Activated CD8-positive, alpha-beta memory T cell treated with anti-CD3 and anti-CD28 coated beads, Interleukin-2, amount 50 U/mL, for 4 hours (primary cell): ENCODE results near the gene MUC6.

Experiments used
- DNase-seq: peaks from one replicate; pipeline ENCODE4 v3.0.0-alpha.2; 2020

MUC6 gene

GRCh38 chr11:1006762-1007161 is 29.8 kb downstream of the MUC6 start:
- no peak for DNase-seq

GRCh38 chr11:1005928-1006327 is 30.6 kb downstream of the MUC6 start:
- no peak for DNase-seq

- DNase-seq = no peak
Measured at GRCh38 chr11:1003159-1003558, 33.4 kb downstream of the MUC6 start.

GRCh38 chr11:1002406-1002984 is 34.0 kb downstream of the MUC6 start:
- no peak for DNase-seq

- DNase-seq = no peak
Measured at GRCh38 chr11:1001617-1002405, 34.7 kb downstream of the MUC6 start.

GRCh38 chr11:1000357-1001278 is 35.9 kb downstream of the MUC6 start:
- DNase-seq = no peak

GRCh38 chr11:999009-999408 is 37.5 kb downstream of the MUC6 start:
- DNase-seq = no peak

- no peak for DNase-seq
Measured at GRCh38 chr11:997907-998306, 38.6 kb downstream of the MUC6 start.

GRCh38 chr11:996681-997080 is 39.8 kb downstream of the MUC6 start:
- no peak for DNase-seq

- no peak for DNase-seq
Measured at GRCh38 chr11:995752-996420, 40.6 kb downstream of the MUC6 start.

GRCh38 chr11:995044-995751 is 41.3 kb downstream of the MUC6 start:
- no peak for DNase-seq

GRCh38 chr11:993632-994167 is 42.8 kb downstream of the MUC6 start:
- no peak for DNase-seq

GRCh38 chr11:992577-992976 is 43.9 kb downstream of the MUC6 start:
- DNase-seq = no peak

GRCh38 chr11:991711-992307 is 44.7 kb downstream of the MUC6 start:
- no peak for DNase-seq

GRCh38 chr11:991034-991433 is 45.5 kb downstream of the MUC6 start:
- DNase-seq = no peak

GRCh38 chr11:990101-990500 is 46.4 kb downstream of the MUC6 start:
- DNase-seq = no peak

- no peak for DNase-seq
Measured at GRCh38 chr11:987671-988070, 48.8 kb downstream of the MUC6 start.

GRCh38 chr11:986952-987305 is 49.6 kb downstream of the MUC6 start:
- DNase-seq = no peak

GRCh38 chr11:986270-986951 is 50.1 kb downstream of the MUC6 start:
- no peak for DNase-seq

GRCh38 chr11:985848-986247 is 50.7 kb downstream of the MUC6 start:
- DNase-seq = no peak

- no peak for DNase-seq
Measured at GRCh38 chr11:985406-985805, 51.1 kb downstream of the MUC6 start.
